ENCODE measurements around the gene SLC35F3.

GRCh38 chr1:234091065-234091401 lies 186.6 kb downstream of the SLC35F3 start:
- TF ChIP-seq, protein P1, sequence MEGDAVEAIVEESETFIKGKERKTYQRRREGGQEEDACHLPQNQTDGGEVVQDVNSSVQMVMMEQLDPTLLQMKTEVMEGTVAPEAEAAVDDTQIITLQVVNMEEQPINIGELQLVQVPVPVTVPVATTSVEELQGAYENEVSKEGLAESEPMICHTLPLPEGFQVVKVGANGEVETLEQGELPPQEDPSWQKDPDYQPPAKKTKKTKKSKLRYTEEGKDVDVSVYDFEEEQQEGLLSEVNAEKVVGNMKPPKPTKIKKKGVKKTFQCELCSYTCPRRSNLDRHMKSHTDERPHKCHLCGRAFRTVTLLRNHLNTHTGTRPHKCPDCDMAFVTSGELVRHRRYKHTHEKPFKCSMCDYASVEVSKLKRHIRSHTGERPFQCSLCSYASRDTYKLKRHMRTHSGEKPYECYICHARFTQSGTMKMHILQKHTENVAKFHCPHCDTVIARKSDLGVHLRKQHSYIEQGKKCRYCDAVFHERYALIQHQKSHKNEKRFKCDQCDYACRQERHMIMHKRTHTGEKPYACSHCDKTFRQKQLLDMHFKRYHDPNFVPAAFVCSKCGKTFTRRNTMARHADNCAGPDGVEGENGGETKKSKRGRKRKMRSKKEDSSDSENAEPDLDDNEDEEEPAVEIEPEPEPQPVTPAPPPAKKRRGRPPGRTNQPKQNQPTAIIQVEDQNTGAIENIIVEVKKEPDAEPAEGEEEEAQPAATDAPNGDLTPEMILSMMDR (IDR thresholded peaks at IDR 0.05): no peak
- TF ChIP-seq POLR2A (IDR thresholded peaks at IDR 0.05): no peak
- no peak for TF ChIP-seq POLR2AphosphoS5 (IDR thresholded peaks at IDR 0.05)
- no peak for TF ChIP-seq EP300 (IDR thresholded peaks at IDR 0.05)
